Measurements from ENCODE around the gene OBSCN. TPM values are rescaled to one million over a fixed set of nuclear protein-coding genes. Genes with fewer than 3 reads are reported as not detected.
A peak's percentile ranks its signal among the peaks of the same experiment; 100 is the strongest.

The OBSCN gene
- total RNA-seq, 1 donor from 2014 or later, result 316 TPM

- intact Hi-C loops (cut with micrococcal nuclease), result no loop called here
- H3K4me3 ChIP-seq, result peak overlapping the region; percentile 78
- H3K27me3 ChIP-seq (ENCODE audit: low read depth), result peaks cover 9% of the 10 kb centered on the region
- H3K4me1 ChIP-seq, result peaks cover 58% of the 10 kb centered on the region
- no peaks in the 10 kb centered on the region for H3K36me3 ChIP-seq
- H3K27ac ChIP-seq (replicated peaks), result peak overlapping the region; percentile 98
- no peak for TF ChIP-seq CTCF (IDR thresholded peaks at IDR 0.05; ENCODE audit: borderline replicate concordance)
- H3K9me3 ChIP-seq (replicated peaks), result no peaks in the 10 kb centered on the region
- no peak for DNase-seq
Observed at GRCh38 chr1:228164561-228165371, 43.1 kb upstream of the OBSCN start.

DNA sequence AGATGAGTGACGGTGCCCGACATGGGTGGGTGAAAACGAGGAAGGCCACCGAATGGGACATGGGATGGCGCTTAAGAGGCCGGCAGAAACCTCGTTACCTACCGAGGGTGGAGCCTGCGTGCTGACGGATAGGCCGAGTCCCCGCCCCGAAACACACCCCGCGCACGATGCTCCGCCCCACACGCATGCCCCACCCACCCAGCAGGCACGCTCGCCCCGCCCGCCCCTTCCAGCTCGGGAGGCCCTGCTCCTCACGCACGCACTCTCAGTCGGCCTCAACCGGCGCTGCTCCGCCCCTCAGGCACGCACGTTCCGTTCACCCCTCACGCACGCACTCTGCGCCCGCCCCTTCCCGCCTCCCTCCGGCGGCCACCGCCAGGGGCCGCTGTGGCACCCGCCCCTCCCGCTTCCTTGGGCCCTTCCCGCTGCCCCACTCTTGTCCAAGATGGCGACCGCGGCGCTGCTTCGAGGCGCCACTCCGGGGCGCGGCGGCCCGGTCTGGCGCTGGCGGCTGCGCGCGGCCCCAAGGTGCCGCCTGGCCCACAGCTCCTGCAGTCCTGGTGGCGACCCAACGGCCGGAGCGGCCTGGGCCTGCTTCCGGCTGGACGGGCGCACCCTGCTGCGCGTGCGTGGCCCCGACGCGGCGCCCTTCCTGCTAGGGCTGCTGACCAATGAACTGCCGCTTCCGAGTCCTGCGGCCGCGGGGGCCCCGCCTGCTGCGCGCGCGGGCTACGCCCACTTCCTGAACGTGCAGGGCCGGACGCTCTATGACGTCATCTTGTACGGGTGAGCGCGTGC, 42.3 kb upstream of the OBSCN start, which contains the start of gene IBA57:
TSS of gene IBA57 (plus strand) at position 433 of the 798 bp plus-strand sequence. CDS start at position 446, 13 bp downstream.
- Histone ChIP-seq H3K4me1 (peaks cover 58% of the 10 kb centered on the region), H3K9me3 (replicated peaks) (no peaks in the 10 kb centered on the region), H3K36me3 (no peaks in the 10 kb centered on the region), H3K27me3 (ENCODE audit: low read depth) (peaks cover 2% of the 10 kb centered on the region), H3K27ac (replicated peaks) (peak within 1 kb of the TSS; percentile 98), H3K4me3 (peak within 1 kb of the TSS; percentile 78)
- DNase-seq, result peak; percentile 100
- TF ChIP-seq CTCF (IDR thresholded peaks at IDR 0.05; ENCODE audit: borderline replicate concordance), result peak; percentile 91
- intact Hi-C loops (cut with micrococcal nuclease), result no loop called here

- TF ChIP-seq CTCF (IDR thresholded peaks at IDR 0.05; ENCODE audit: borderline replicate concordance), result peak; percentile 44
- Histone ChIP-seq H3K4me3 (peak overlapping the region; percentile 78), H3K36me3 (no peaks in the 10 kb centered on the region), H3K4me1 (peaks cover 52% of the 10 kb centered on the region), H3K27ac (replicated peaks) (peak overlapping the region; percentile 98), H3K9me3 (replicated peaks) (no peaks in the 10 kb centered on the region), H3K27me3 (ENCODE audit: low read depth) (no peaks in the 10 kb centered on the region)
- intact Hi-C loops (cut with micrococcal nuclease), result no loop called here
- peak; percentile 65 for DNase-seq
Observed at GRCh38 chr1:228166170-228166936, 41.5 kb upstream of the OBSCN start.

DNA sequence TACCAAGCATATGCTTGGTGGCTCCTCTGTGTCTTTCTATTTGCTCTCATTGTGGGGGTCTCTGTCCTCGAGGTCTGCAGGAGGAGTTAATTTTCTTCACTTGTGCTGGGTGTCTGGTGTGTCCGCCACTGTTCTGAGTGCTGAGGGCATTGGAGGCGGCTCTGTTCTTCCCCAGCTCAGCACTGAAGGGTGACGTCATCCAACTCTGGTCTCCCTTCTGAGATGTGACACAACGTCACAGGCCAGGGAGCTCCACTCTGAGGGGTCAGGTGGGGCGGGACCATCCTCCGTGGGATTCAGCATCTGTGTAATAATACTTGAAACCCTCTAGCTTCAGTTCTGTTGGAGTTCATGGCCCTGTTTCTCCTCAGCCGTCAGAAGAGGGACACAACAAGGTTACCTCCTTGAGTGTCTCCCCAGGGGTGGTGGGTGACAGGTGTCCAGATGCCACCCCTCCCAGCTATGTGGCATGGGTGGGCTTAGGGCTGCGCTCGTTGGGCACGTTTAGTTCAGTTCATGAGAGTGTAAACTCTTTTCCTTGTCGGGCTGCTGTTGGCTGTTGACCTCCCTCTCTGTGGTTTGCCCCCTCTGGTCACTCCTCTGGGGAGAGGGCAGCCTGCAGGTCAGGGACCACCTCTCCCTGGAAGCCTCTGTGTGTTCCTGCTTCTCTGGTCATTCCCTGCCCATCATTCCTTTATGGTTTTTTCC, 39.1 kb upstream of the OBSCN start:
- peaks cover 29% of the 10 kb centered on the region for H3K4me1 ChIP-seq
- no peaks in the 10 kb centered on the region for H3K27me3 ChIP-seq (ENCODE audit: low read depth)
- H3K27ac ChIP-seq (replicated peaks), result no peak overlapping the region
- no peaks in the 10 kb centered on the region for H3K36me3 ChIP-seq
- intact Hi-C loops (cut with micrococcal nuclease), result no loop called here
- TF ChIP-seq CTCF (IDR thresholded peaks at IDR 0.05; ENCODE audit: borderline replicate concordance), result no peak
- no peak for DNase-seq
- H3K9me3 ChIP-seq (replicated peaks), result no peaks in the 10 kb centered on the region
- H3K4me3 ChIP-seq, result no peak overlapping the region

All from left ventricle myocardium inferior (tissue), 1 donor.